ENCODE data around the gene WNT10A.

The WNT10A gene

DNA sequence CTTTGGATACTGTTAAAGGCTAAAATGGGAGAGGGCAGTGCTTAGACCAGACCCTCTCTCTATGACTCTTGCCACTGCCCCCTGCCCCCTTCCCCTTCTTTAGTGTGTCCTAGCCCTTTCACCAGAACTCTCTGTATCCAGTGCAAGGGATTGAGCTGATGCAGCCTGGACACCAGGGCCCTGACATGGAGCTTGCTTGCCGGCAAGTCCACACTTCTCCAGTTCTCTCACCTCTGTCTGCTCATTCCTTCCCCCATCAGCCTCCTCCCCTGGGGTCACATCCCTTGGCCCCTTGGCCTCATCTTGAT lies 22.6 kb upstream of the WNT10A start:
- DNase-seq = no peak

DNA sequence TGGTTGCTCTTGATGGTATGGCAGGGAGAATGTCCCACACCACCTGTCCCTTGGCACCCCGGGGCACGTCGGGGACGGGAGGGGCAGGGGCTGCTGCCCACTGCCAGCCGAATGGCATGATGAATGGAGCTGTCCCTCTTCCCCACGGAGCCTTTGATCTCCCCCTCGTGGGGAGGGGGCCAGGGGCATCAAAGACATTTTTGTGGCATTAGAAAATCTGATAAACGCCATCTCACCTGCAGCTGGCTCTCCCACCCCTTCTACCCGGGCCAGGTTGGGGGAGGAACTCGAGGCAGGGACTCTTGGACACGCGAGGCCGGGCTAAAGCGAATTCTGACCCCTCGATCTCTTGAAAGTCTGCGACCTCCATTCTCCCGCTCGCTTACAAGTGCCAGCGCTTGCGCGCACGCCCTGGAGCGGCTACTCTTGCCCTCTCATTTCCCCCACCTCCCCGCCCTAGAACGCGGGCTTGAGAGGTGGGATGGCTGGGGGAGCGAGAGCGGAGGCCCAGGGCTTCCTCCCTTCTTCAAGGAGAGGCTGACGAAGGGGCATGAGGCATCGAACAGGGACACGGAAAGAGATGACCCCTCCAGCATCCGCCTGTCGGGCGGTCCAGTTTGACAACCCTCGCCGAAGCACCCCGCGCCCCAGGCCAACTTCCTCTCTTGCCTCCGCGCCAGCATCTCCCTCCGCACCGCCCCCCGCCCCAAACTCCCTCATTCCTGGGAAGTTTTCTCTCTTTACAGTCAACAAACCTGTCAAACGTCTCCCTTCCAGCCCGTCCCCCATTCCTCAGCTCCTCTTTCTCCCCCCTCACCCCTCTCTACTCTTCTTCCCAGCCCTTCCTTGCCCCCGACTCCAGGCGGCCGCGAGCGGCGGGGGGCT lies 21.7 kb upstream of the WNT10A start:
- no peak for DNase-seq

DNA sequence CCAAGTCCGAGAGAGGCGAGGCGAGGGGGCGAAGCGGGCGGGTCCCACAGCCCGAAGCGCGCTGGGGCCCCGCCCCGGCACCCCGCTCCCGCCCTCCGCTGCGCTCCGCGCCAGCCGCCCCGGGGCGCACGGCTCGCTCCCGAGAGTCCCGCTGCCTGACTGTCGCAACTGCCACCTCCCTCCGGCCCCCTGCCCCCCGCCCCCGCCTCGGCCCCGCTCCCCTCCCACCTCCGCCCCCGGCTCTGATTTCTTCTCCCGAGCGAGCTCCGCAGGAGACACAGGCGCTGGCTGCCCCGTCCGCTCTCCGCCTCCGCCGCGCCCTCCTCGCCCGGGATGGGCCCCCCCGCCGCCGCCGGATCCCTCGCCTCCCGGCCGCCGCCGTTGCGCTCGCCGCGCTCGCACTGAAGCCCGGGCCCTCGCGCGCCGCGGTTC lies 21.1 kb upstream of the WNT10A start, which contains the start of gene WNT6:
Gene WNT6, plus strand, starts transcription at position 250 of the 432 bp plus-strand sequence. CDS start 233 bp downstream, outside the sequence.
- no peak for DNase-seq

DNA sequence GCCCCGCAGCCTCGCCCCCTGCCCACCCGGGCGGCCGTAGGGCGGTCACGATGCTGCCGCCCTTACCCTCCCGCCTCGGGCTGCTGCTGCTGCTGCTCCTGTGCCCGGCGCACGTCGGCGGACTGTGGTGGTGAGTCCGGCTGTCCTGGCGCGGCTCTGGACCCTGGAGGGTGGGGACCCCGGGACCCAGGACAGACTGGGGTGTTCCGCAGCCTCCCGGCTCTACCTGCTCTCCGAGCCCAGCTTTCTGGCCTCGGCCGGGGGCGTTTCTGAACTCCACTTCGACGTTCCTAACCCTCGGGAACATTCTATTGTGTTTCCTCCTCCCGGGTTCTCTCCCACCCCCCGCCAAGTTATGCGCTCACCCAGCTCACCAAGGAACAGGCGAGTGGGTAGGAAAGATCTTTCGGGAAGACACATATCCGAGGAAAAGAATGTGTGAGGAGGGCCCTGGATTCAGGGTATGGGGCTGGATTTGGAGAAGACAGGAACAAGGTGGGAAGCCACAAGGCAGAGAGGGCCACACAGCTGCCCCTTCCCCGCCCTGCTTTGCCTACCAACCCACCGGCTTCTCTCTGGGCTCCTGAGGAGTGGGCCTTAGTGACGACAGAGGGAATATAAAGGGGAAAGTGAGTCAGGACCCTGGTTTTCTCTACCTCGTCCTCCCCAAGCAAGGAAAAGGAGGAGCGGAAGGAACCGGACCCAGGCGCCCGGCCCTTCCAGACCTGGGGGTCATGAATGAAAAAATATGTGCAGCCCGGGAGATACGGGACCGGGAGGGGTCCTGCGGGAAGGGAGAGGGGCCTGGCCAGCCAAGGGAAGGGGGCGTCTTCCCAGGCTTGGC lies 20.4 kb upstream of the WNT10A start:
- peak; percentile 6 for DNase-seq

DNA sequence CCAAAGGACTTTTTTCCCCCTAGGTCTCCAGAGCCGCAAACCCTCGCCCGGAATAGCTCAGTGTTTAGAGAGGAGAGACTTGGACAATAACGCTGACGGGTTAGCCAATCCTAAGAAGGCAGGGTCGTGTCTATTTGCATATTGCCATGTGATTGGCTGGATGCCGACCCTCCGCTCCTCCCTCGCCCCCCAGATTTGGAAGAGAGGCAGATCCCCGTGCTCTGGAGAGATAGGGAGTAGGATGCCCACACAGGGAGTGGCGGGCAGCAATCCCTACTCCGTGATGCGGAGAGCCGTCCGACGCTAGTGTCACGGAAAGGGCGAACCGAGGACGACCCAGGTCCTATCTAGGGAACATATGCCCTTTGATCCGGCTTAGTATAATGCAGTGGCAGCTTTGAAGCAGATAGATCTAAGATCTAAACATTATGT lies 19.7 kb upstream of the WNT10A start:
- DNase-seq = no peak

DNA sequence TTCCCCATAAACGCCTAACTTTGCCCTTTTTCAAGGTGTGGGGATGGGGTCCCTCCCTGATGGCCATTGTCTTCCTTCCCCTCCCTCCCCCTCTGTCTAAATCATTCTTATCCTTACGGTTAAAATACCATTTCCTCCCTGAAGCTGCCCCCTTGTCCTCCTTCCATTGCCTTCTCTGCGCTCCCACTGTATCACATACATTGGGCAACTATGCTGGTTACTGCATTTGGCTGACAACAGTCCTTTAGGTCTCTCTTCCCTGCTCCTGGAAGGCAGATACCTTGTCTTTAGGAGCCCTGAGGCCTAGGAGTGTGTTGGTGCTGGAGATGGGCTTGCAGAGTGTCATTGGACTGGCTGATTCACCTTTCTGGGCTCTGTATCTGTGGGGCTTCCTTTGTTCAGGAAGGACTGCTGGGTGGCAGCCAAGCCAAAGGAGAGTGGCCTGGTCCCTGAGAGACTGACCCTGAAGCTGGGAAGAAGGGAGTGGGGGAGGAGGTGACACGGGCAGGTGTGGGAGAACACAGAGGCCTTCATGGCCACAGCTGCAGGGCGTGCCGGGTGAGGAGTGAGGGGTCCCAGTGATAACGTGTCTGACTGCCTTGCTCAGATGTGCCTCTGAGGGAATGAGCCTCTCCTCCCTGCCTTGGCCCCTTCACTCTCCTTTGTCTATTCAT lies 18.9 kb upstream of the WNT10A start:
- DNase-seq = no peak

DNA sequence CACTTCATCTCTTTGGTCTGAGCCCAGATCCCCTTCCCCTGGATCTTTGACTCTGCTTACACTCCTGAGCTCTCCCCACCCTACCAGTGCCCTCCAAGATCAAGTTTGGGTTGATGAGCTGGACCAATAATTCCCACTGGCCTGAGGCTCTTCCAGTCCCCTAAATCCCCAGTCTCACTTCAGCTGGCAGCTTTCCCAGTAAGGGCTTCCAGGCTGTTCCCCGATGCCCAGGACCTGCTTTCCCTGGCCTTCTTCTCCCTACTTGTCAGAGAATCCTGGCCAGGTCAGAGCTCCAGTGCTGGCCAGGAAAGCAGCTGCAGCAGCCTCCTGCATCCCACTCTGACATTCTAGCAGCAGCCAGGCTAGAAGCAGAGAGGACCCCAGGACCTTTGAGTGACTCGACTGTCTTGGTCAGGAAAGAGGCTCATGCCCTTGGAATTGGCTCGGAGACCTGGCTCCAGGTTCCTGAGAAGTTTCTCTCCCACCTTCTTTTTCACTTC lies 17.6 kb upstream of the WNT10A start:
- no peak for DNase-seq

DNA sequence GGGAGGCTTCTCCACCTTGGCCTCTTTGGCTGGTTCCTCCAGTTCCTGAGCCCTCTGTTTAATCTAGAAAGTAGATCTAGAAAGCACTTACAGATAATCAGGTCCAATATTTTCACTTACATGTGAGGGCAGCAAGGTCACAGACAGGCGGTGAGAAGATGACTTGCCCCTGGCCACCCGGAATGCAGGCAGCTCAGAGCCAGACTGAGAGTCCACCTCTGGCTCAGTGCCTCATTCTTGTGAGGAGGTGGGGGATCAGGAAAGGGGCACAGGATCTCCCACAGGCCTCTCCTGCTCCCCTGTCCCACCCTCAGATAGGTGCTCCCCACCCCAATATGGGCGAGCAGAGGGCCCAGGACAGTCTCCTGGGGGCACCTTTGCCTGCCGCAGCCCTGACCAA lies 15.3 kb upstream of the WNT10A start:
- DNase-seq = no peak

DNA sequence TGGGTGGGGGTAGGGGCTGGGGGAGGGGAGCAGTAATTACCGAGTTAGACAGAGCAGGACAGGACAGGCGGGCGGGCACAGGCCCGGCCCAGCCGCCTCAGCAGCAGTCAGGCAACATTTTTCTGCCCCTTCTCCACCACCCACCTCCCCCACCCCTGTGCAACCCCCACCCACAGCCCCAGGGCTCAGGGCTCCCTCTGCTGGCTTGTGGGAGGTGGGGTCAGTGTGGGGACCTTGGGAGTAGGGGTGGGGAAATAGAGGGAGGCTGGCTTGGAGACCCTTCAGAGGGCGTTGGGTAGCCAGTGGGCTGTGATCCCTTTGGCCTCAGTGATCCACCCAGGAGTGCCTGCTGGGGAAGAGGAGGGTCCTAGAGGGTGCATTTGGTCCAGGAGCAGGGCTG lies 14.7 kb upstream of the WNT10A start:
- no peak for DNase-seq

DNA sequence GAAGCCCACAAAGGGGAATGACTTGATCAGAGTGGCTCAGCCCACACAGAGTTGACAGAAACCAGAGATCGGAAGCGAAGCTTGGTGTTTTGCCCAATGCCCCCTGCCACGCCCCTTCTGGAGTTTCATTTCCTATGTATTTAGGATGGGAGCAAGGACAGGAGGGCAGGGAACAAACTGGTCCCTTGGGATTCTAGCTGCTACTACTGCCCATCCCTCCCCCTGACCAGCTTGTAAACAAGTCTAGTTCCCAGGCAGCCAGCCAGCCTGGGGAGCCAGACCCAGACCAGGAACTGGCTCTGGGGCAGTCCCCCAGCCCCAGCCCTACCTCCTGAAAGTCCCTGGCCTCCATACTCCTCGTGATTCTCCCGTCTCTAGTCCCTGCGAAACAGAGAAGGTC lies 12.8 kb upstream of the WNT10A start:
- no peak for DNase-seq

DNA sequence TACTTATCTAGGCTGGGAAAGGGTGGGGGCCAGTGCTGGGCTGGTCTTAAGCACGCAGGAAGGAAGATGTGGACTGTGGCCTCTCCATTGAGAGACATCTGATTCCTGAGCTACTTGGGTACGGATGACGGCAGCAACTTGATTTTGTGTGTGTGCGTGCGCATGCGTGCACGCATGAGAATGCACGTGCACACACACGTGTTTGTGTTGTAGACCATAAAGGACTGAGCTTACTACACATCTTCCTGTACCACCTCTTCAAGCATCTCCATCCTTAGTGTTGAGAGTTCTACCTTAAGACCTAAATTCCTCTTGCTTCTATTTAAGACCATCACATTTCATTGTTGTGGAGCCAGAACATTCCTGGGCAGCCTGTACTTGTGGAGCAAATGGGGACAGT lies 11.6 kb upstream of the WNT10A start:
- no peak for DNase-seq

DNA sequence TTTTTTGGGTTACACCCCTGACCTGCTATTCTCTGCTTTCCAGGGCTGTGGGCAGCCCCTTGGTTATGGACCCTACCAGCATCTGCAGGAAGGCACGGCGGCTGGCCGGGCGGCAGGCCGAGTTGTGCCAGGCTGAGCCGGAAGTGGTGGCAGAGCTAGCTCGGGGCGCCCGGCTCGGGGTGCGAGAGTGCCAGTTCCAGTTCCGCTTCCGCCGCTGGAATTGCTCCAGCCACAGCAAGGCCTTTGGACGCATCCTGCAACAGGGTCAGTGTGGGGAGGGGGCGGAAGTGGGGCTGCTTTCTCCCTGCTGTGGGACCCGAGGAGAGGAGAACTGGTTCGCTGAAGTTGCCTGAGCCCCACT lies 9.7 kb upstream of the WNT10A start:
- no peak for DNase-seq

DNA sequence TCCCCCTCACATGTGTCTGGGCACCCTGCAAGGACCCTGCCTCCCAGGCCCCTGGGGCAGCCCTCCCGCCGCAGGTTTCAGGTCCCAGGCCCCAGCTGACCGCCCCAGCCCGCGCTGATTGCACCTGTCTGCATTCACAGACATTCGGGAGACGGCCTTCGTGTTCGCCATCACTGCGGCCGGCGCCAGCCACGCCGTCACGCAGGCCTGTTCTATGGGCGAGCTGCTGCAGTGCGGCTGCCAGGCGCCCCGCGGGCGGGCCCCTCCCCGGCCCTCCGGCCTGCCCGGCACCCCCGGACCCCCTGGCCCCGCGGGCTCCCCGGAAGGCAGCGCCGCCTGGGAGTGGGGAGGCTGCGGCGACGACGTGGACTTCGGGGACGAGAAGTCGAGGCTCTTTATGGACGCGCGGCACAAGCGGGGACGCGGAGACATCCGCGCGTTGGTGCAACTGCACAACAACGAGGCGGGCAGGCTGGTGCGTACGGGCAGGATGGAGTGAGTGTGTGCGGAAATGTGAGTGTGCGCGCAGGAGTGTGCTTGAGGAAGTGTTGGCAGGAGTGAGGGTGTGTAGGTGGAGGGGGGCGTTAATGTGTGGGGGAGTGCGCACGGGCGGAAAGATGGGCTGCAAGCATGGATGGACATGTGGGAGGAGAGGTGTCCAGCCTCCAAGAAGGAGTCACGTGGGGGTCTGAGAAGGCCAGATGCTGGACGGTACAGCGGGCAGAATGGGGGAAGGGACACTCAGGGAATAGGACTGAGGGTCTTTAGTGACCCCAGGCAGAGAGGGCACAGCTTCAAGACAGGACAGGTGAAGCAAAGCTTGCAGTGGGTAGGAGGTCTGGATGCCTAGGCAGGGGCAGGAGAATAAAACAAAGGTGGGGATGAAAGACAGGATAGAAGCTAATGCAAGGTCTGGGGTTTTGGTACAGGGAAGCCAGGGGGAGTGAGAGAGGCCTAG lies 9.0 kb upstream of the WNT10A start:
- DNase-seq = no peak

DNA sequence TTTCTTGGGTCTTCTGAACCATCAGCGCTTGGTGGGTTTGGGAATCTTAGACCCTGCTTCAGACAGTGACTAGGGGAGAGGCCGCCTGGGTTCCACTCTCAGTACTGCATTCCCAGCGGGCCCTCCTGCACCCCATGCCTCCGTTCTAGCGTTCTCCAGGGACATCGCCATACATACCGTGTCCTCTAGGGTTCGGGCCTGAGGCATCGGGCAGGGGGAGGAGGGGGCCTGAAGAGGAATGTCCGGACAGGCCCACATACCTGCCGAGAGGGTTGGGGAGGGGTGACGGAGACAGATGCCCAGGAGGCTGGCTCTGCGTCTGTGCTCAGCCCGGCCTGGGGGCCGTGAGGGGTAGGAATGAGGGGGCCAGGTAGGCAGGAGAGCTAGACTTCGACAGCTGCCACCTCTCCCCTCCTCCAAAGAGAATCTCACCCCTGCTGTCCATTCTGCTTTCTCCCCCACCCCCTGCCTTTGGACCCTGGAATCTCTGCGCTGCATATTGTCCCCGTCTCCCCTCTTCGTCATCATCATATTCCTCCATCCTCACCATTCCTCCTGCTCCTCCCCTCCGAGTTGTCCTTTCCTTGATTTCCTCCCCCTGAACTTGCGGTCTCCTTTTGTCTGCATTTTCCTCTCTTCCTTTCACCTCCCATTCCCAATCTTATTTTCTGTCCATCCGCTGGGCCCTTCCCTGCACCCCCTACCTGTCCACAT lies 7.8 kb upstream of the WNT10A start:
- DNase-seq = no peak

DNA sequence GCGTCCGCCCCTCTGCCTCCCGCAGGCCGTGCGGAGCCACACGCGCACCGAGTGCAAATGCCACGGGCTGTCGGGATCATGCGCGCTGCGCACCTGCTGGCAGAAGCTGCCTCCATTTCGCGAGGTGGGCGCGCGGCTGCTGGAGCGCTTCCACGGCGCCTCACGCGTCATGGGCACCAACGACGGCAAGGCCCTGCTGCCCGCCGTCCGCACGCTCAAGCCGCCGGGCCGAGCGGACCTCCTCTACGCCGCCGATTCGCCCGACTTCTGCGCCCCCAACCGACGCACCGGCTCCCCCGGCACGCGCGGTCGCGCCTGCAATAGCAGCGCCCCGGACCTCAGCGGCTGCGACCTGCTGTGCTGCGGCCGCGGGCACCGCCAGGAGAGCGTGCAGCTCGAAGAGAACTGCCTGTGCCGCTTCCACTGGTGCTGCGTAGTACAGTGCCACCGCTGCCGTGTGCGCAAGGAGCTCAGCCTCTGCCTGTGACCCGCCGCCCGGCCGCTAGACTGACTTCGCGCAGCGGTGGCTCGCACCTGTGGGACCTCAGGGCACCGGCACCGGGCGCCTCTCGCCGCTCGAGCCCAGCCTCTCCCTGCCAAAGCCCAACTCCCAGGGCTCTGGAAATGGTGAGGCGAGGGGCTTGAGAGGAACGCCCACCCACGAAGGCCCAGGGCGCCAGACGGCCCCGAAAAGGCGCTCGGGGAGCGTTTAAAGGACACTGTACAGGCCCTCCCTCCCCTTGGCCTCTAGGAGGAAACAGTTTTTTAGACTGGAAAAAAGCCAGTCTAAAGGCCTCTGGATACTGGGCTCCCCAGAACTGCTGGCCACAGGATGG lies 7.1 kb upstream of the WNT10A start:
- DNase-seq = no peak

DNA sequence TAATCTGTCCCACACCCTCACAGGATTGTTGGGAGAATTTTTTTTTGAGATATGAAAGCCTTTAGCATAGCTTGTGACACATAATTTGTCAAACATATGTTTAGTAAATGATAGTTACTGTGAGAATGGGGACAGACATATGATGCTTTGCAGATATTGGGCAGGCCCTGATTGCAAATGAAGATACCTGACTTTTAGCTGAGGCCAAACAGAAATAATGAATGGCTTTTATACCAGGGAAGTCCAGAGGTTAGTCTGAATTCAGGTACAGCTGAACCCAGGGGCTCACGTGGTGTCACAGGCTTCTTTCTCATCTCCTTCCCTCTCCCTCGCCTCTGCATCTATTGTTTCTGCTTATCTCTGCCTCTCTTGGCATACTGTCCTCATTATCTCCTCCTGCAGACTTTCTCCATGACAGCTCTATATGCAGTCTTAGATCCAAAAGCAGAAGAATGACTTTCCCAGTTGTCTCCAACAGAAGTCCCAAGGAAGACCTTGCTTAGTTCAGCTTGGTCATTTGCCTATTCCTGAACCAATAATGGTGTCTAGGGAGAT lies 4.9 kb upstream of the WNT10A start:
- no peak for DNase-seq

DNA sequence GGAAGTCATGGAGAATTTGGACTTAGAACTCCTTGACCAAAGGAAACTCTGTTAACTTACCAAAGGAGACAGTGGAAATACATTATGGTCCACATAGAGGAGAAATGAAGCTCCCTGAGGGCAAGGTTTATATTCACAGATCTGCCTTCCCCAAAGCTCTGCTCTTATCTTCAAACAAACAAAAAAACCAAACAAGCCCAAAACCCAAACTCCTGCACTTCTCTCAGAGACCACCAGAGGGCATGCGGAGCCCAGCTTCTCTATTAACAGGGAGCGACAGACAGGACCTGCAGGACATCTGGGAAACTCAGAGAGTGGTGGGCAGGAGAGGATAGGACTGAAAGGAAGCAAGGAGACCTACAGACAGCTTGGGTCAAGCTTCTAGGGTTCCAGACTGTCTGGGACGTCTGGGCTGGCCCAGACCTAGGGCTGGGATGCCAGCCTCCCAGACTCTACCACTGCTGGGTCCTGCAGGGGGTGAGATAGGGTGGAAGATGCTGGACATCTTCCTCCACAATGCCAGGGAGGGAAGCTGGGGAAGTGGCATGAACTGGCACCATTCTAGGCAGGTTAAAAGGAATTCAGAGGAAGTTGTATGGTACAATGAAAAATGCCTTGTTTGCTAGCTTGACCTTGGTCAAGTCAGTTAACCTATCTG lies 4.0 kb upstream of the WNT10A start:
- peak; percentile 66 for DNase-seq

DNA sequence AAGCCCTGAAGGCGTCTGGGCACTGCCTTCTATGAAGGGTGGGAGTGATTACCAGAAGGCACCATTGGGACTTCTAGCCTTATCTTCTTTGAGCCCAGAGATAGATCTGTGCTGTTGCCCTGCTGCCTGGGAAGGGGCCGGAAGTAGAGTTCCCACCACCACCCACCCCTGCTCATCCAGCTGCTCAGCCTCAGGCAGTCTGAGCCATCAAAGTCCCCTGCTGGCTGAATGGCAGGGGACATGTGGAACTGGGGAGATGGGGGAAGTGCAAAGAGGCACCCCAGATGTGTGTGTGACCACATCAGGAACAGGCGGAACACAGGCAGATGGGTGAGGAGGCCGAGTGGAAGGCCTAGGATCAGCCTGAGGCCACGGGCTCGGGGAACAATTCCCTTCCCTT lies 3.3 kb upstream of the WNT10A start:
- DNase-seq = no peak

DNA sequence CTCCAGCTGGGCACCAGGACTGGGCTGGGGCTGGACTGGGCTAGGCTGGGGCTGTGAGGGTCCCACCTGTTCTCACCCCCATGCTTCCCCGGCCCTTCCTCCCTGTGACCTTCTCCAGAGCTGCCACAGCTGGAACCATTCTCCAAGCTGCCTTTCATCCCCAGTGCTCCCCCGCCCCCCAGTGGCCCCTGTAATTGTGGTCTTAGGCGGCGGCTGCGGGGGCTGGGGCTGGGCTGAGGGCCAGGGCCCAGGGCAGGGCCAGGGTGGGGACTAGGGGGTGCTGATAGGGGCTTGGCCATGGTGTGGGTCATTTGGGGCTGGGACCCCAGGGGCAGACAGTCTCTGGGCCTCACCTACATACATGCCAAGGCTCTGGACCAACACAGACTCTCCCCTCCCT lies 2.8 kb upstream of the WNT10A start:
- no peak for DNase-seq

DNA sequence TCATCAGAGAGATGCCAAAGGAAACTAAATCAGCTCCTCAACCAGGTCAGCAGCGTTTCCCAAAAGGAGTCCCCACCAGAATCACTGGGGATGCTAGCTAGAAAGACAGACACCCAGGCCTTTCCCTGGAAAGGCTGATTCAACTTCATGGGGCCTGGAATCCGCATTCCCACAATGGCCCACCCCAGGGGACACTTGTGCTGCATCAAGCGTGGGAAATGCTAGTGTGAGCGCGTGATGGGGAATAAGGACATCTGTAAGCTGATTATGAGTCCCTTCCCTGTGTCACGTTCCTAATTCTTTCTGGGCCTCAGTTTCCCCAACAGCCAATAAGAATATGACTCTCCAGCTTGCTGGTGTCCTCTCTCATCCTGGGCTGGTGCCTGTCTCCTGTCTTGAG lies 2.2 kb upstream of the WNT10A start:
- DNase-seq = no peak
